ENCODE measurements around the gene FPR3. TPM values are rescaled to one million over a fixed set of nuclear protein-coding genes. Genes with fewer than 3 reads are reported as not detected.

FPR3 gene
- total and polyA plus RNA-seq, 9 of the 15 experiments (the other 6 are each of a cell fraction or from before 2014, with no cell fraction given) = 0.08 to 0.51 (median 0.22) TPM; not detected in 1

DNA sequence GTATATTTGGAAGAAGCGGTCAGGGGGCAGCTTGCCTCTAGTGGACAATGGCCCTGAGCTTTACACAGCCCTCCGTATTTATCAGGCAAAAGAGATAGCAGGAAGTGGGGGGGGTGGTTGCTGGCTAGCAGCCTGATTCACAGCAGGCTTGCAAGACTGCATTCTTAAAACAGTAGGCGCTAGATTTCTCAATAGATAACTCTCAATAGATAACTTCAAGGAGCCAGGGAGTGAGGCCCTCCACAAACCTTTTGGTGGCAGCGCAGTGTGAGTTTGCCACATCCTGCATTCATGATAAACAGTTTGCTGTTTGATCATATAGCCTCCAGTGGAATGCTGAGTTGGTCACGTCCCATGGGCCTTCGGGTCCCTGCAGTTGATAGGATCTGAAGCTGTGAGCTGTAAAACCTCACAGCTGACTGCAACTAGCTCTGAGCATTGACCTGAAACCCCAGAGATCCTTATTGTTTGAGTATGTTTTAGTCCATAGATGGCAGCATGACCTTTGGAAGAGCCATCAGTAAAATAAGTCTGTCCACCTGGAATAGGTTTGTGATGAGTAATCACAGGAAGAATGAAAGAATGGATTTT lies 12.2 kb downstream of the FPR3 start (continued):
- TF ChIP-seq, protein P1, sequence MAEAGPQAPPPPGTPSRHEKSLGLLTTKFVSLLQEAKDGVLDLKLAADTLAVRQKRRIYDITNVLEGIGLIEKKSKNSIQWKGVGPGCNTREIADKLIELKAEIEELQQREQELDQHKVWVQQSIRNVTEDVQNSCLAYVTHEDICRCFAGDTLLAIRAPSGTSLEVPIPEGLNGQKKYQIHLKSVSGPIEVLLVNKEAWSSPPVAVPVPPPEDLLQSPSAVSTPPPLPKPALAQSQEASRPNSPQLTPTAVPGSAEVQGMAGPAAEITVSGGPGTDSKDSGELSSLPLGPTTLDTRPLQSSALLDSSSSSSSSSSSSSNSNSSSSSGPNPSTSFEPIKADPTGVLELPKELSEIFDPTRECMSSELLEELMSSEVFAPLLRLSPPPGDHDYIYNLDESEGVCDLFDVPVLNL (CRISPR knock-in tag; IDR thresholded peaks at IDR 0.05; ENCODE audit: low read depth) = no peak
- TF ChIP-seq ZNF444 (CRISPR knock-in tag; IDR thresholded peaks at IDR 0.05) = no peak
- TF ChIP-seq FOXJ3 (CRISPR knock-in tag; IDR thresholded peaks at IDR 0.05) = no peak
- 0 out of 2 replicates have a peak, but pooled peaks have one; percentile 76 for TF ChIP-seq ZNF197 (CRISPR knock-in tag; IDR thresholded peaks at IDR 0.05; ENCODE audit: low read depth)
- no peak for TF ChIP-seq SRF (CRISPR knock-in tag; IDR thresholded peaks at IDR 0.05)
- TF ChIP-seq, protein P2, sequence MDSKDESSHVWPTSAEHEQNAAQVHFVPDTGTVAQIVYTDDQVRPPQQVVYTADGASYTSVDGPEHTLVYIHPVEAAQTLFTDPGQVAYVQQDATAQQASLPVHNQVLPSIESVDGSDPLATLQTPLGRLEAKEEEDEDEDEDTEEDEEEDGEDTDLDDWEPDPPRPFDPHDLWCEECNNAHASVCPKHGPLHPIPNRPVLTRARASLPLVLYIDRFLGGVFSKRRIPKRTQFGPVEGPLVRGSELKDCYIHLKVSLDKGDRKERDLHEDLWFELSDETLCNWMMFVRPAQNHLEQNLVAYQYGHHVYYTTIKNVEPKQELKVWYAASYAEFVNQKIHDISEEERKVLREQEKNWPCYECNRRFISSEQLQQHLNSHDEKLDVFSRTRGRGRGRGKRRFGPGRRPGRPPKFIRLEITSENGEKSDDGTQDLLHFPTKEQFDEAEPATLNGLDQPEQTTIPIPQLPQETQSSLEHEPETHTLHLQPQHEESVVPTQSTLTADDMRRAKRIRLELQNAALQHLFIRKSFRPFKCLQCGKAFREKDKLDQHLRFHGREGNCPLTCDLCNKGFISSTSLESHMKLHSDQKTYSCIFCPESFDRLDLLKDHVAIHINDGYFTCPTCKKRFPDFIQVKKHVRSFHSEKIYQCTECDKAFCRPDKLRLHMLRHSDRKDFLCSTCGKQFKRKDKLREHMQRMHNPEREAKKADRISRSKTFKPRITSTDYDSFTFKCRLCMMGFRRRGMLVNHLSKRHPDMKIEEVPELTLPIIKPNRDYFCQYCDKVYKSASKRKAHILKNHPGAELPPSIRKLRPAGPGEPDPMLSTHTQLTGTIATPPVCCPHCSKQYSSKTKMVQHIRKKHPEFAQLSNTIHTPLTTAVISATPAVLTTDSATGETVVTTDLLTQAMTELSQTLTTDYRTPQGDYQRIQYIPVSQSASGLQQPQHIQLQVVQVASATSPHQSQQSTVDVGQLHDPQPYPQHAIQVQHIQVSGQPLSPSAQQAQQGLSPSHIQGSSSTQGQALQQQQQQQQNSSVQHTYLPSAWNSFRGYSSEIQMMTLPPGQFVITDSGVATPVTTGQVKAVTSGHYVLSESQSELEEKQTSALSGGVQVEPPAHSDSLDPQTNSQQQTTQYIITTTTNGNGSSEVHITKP (IDR thresholded peaks at IDR 0.05; ENCODE audit: partially characterized antibody) = peak; percentile 51
- no peak for TF ChIP-seq ZNF224 (CRISPR knock-in tag; IDR thresholded peaks at IDR 0.05)
- TF ChIP-seq SREBF2 (CRISPR knock-in tag; IDR thresholded peaks at IDR 0.05) = no peak
- no peak for TF ChIP-seq EZH2 (IDR thresholded peaks at IDR 0.05; ENCODE audit: borderline replicate concordance, low read depth, low read length)
- no peak for TF ChIP-seq SIN3B (IDR thresholded peaks at IDR 0.05; ENCODE audit: low read depth)
- TF ChIP-seq FOXA3 (CRISPR knock-in tag; conservative IDR thresholded peaks at IDR 0.05 in 1 of 2, IDR thresholded peaks at IDR 0.05 in 1 of 2) = no peak
- TF ChIP-seq, protein P3, sequence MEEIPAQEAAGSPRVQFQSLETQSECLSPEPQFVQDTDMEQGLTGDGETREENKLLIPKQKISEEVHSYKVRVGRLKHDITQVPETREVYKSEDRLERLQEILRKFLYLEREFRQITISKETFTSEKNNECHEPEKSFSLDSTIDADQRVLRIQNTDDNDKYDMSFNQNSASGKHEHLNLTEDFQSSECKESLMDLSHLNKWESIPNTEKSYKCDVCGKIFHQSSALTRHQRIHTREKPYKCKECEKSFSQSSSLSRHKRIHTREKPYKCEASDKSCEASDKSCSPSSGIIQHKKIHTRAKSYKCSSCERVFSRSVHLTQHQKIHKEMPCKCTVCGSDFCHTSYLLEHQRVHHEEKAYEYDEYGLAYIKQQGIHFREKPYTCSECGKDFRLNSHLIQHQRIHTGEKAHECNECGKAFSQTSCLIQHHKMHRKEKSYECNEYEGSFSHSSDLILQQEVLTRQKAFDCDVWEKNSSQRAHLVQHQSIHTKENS (CRISPR knock-in tag; IDR thresholded peaks at IDR 0.05) = no peak
- TF ChIP-seq GATA2 (CRISPR knock-in tag; IDR thresholded peaks at IDR 0.05) = peak; percentile 71
- TF ChIP-seq, protein P4, sequence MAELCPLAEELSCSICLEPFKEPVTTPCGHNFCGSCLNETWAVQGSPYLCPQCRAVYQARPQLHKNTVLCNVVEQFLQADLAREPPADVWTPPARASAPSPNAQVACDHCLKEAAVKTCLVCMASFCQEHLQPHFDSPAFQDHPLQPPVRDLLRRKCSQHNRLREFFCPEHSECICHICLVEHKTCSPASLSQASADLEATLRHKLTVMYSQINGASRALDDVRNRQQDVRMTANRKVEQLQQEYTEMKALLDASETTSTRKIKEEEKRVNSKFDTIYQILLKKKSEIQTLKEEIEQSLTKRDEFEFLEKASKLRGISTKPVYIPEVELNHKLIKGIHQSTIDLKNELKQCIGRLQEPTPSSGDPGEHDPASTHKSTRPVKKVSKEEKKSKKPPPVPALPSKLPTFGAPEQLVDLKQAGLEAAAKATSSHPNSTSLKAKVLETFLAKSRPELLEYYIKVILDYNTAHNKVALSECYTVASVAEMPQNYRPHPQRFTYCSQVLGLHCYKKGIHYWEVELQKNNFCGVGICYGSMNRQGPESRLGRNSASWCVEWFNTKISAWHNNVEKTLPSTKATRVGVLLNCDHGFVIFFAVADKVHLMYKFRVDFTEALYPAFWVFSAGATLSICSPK (IDR thresholded peaks at IDR 0.05; ENCODE audit: borderline replicate concordance) = no peak
- TF ChIP-seq, protein P5, sequence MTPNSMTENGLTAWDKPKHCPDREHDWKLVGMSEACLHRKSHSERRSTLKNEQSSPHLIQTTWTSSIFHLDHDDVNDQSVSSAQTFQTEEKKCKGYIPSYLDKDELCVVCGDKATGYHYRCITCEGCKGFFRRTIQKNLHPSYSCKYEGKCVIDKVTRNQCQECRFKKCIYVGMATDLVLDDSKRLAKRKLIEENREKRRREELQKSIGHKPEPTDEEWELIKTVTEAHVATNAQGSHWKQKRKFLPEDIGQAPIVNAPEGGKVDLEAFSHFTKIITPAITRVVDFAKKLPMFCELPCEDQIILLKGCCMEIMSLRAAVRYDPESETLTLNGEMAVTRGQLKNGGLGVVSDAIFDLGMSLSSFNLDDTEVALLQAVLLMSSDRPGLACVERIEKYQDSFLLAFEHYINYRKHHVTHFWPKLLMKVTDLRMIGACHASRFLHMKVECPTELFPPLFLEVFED (CRISPR knock-in tag; conservative IDR thresholded peaks at IDR 0.05) = no peak
- TF ChIP-seq ZNF347 (CRISPR knock-in tag; IDR thresholded peaks at IDR 0.05; ENCODE audit: low read depth) = no peak
- no peak for TF ChIP-seq ZNF133 (CRISPR knock-in tag; IDR thresholded peaks at IDR 0.05)
- peak; percentile 69 for TF ChIP-seq ETV1 (tag; conservative IDR thresholded peaks at IDR 0.05; ENCODE audit: low read depth)
- TF ChIP-seq MTF1 (CRISPR knock-in tag; IDR thresholded peaks at IDR 0.05; ENCODE audit: borderline replicate concordance) = no peak
